ENCODE data around the gene ADGRA3. TPM values are rescaled to one million over a fixed set of nuclear protein-coding genes. Genes with fewer than 3 reads are reported as not detected.

ADGRA3 gene, protein sequence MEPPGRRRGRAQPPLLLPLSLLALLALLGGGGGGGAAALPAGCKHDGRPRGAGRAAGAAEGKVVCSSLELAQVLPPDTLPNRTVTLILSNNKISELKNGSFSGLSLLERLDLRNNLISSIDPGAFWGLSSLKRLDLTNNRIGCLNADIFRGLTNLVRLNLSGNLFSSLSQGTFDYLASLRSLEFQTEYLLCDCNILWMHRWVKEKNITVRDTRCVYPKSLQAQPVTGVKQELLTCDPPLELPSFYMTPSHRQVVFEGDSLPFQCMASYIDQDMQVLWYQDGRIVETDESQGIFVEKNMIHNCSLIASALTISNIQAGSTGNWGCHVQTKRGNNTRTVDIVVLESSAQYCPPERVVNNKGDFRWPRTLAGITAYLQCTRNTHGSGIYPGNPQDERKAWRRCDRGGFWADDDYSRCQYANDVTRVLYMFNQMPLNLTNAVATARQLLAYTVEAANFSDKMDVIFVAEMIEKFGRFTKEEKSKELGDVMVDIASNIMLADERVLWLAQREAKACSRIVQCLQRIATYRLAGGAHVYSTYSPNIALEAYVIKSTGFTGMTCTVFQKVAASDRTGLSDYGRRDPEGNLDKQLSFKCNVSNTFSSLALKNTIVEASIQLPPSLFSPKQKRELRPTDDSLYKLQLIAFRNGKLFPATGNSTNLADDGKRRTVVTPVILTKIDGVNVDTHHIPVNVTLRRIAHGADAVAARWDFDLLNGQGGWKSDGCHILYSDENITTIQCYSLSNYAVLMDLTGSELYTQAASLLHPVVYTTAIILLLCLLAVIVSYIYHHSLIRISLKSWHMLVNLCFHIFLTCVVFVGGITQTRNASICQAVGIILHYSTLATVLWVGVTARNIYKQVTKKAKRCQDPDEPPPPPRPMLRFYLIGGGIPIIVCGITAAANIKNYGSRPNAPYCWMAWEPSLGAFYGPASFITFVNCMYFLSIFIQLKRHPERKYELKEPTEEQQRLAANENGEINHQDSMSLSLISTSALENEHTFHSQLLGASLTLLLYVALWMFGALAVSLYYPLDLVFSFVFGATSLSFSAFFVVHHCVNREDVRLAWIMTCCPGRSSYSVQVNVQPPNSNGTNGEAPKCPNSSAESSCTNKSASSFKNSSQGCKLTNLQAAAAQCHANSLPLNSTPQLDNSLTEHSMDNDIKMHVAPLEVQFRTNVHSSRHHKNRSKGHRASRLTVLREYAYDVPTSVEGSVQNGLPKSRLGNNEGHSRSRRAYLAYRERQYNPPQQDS (N-terminal part only)
- total RNA-seq = 15.8 TPM
- long read RNA-seq, full-length matches to known transcripts = 17 of 23 reads
- long read RNA-seq, partial matches to known transcripts = 3 of 23 reads
- long read RNA-seq, other reads (novel, unspliced or antisense) = 3 of 23 reads

DNA sequence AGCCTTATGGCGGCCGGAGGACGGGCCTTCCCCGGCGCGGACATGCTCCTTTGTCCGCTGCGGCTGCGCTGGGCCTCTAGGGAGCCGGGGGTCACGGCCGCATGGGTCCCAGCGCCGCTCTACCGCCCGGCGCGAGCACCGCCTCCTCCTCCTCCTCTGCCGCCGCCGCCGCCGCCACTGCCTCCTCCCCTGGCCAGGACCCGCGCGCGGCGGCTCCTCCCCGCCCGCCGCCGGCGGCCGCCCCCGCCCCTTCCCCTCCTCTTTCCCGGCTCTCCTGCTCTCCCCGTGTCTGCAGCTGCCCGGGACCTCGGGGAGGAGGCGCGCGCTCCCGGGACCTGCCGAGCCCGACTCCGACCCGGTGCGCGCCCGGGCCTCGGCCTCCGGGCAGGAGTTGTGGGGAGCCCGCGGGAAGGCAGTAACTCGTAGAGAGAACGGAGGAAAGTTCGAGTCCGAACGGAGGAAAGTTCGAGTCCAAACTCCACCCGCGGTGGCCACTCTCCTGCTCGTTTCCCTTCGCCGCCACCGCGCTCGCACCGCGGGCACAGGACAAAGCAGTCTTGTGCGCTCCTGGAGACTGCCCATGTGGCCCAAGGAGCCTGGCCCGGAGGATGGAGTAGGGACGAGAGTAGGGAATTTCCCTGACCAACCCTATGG lies at the start of gene ADGRA3:
Gene ADGRA3 (minus strand): TSS at position 179 of the 654 bp plus-strand sequence. CDS start 282 bp downstream, outside the sequence.
- ATAC-seq = peak; percentile 93 to 96
- no peaks in the 10 kb centered on the region for H3K9me3 ChIP-seq
- no peaks in the 10 kb centered on the region for H3K36me3 ChIP-seq
- peak; percentile 78 for DNase-seq
- intact Hi-C loops (cut with DNase I) = no loop called here
- peaks cover 5% of the 10 kb centered on the region for H3K27me3 ChIP-seq (ENCODE audit: low read depth)
- TF ChIP-seq, protein P1, sequence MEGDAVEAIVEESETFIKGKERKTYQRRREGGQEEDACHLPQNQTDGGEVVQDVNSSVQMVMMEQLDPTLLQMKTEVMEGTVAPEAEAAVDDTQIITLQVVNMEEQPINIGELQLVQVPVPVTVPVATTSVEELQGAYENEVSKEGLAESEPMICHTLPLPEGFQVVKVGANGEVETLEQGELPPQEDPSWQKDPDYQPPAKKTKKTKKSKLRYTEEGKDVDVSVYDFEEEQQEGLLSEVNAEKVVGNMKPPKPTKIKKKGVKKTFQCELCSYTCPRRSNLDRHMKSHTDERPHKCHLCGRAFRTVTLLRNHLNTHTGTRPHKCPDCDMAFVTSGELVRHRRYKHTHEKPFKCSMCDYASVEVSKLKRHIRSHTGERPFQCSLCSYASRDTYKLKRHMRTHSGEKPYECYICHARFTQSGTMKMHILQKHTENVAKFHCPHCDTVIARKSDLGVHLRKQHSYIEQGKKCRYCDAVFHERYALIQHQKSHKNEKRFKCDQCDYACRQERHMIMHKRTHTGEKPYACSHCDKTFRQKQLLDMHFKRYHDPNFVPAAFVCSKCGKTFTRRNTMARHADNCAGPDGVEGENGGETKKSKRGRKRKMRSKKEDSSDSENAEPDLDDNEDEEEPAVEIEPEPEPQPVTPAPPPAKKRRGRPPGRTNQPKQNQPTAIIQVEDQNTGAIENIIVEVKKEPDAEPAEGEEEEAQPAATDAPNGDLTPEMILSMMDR (IDR thresholded peaks at IDR 0.05) = no peak
- peak within 1 kb of the TSS; percentile 65 for H3K27ac ChIP-seq
- no peaks in the 10 kb centered on the region for H3K4me1 ChIP-seq
- peak within 1 kb of the TSS; percentile 63 for H3K4me3 ChIP-seq

DNA sequence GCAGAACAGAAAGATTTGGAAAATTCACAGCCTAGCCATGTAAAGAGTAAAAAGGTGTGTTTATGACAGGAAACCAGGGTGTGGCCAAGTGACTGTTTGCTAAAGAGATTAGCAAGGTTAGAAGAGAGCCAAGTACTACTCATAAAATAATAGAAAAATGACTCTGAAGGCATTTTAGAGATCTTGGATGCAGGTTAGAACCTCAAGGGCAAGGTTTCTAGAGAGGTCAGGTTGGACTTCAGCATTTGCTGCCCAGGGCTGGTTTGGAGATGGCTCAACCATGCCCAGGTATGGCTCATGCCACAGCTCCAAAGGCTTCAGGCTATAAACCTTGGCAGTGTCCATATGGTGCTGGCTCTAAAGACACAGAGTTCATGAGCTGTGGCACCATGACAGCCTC lies 40.6 kb upstream of the ADGRA3 start:
- Histone ChIP-seq H3K4me3 (no peak overlapping the region), H3K4me1 (no peaks in the 10 kb centered on the region), H3K27ac (no peak overlapping the region), H3K27me3 (ENCODE audit: low read depth) (no peaks in the 10 kb centered on the region), H3K9me3 (no peaks in the 10 kb centered on the region), H3K36me3 (no peaks in the 10 kb centered on the region)
- no peak for ATAC-seq
- TF ChIP-seq, protein P1 (IDR thresholded peaks at IDR 0.05) = no peak
- intact Hi-C loops (cut with DNase I) = no loop called here
- DNase-seq = no peak

DNA sequence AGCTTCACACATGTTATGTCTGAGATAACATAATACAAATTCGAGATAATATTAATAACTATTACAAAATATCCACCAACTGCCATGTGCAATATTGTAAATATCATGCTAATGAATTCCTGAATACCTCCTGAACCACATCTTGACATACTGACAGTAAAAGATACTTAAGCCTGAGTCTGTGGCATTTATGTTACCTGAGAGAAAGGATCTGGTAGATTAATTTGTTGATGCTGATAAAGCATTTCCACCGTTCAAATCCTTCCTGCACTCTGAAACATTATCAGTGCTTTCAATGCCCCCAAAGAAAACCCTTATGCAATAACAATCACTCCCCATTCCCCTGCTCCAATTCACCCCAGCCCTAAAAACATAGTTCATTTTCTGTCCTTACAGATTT lies 38.8 kb upstream of the ADGRA3 start:
- TF ChIP-seq, protein P1 (IDR thresholded peaks at IDR 0.05) = no peak
- Histone ChIP-seq H3K36me3 (no peaks in the 10 kb centered on the region), H3K4me3 (no peak overlapping the region), H3K4me1 (no peaks in the 10 kb centered on the region), H3K27me3 (ENCODE audit: low read depth) (no peaks in the 10 kb centered on the region), H3K27ac (no peak overlapping the region), H3K9me3 (no peaks in the 10 kb centered on the region)
- intact Hi-C loops (cut with DNase I) = no loop called here
- ATAC-seq (no peak), DNase-seq (no peak)

DNA sequence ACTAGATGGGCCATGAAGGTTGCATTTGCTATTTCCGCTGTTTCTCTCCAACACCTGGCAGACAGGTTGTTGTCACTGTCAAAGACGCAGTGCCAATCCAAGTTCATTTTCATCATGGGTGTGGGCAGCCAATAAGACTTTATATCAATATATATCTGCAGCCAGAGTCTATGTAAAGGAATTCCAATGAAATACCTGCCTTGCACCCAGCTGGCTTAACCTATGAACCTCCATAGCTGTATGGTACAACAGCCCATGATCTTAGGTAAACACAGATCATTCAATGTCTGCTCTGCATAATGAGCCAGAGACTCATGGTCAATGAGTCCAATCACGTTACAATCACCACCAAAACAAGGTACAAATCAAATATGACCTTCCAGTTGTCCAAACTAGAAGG lies 37.7 kb upstream of the ADGRA3 start:
- H3K9me3 ChIP-seq = no peaks in the 10 kb centered on the region
- no peaks in the 10 kb centered on the region for H3K27me3 ChIP-seq (ENCODE audit: low read depth)
- H3K27ac ChIP-seq = no peak overlapping the region
- TF ChIP-seq, protein P1 (IDR thresholded peaks at IDR 0.05) = no peak
- H3K36me3 ChIP-seq = no peaks in the 10 kb centered on the region
- intact Hi-C loops (cut with DNase I) = no loop called here
- no peak overlapping the region for H3K4me3 ChIP-seq
- H3K4me1 ChIP-seq = no peaks in the 10 kb centered on the region
- DNase-seq (no peak), ATAC-seq (no peak)

All from lower lobe of right lung (tissue), 2 donors.